Caki2 (cell line): ENCODE results near the gene ARRDC4. TPM values are rescaled to one million over a fixed set of nuclear protein-coding genes. Genes with fewer than 3 reads are reported as not detected.

Experiments
- DNase-seq: peaks from one replicate; pipeline ENCODE4 v3.0.0-alpha.2; 2015; ENCODE audit warnings: low read depth
- in situ Hi-C: cut with HindIII; loops from 2 replicates; pipeline ENCODE4 v1.10.0; 2016; ENCODE audit warnings: low sequenced_read_pairs, low pct_unique_long_range_greater_than_20kb, mixed read lengths
- total RNA-seq: library from RNA; depleted of rRNA; stranded (reverse); fragments of >200 nt; shearing (Covaris generic); gene quantifications from 2 replicates; pipeline ENCODE4 v1.2.3, GENCODE V29; 2014; ENCODE audit warnings: low replicate concordance

ARRDC4 gene
- total RNA-seq, 1 experiment from 2014 or later, result 13.4 TPM

- in situ Hi-C loops, result no loop called here
- DNase-seq, result no peak
These were observed 28.8 kb downstream of the ARRDC4 start for GRCh38 chr15:97989299-97989698.

- no peak for DNase-seq
These were observed 31.6 kb downstream of the ARRDC4 start for GRCh38 chr15:97991972-97992541.

DNA sequence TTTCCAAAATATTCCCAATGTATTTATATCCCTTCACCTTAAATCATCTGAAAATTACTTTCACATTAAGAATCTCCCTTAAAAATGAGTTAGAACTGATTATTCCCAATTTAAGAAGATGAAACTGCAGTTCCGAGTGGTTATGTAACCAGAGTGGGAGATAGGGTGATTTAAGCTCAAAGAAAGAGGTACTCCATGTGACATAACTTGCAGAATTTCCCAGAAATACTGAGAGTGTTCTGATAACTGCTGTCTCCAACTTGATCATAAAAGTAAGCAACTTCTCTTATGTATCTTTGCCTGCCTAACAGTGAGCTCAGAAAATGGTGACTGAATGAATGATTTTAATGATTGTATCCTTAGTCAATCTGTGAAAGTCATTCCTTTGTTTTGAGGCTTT is 32.3 kb downstream of the ARRDC4 start:
- in situ Hi-C loops, result no loop called here
- DNase-seq, result no peak

More at GRCh38 chr15:97991972-97992541, 31.6 kb downstream of the ARRDC4 start:
- in situ Hi-C loops, result no loop called here

- in situ Hi-C loops, result no loop called here
- no peak for DNase-seq
These were observed 32.8 kb downstream of the ARRDC4 start for GRCh38 chr15:97993310-97993738.

- in situ Hi-C loops, result no loop called here
- no peak for DNase-seq
These were observed 33.7 kb downstream of the ARRDC4 start for GRCh38 chr15:97994236-97994635.

DNA sequence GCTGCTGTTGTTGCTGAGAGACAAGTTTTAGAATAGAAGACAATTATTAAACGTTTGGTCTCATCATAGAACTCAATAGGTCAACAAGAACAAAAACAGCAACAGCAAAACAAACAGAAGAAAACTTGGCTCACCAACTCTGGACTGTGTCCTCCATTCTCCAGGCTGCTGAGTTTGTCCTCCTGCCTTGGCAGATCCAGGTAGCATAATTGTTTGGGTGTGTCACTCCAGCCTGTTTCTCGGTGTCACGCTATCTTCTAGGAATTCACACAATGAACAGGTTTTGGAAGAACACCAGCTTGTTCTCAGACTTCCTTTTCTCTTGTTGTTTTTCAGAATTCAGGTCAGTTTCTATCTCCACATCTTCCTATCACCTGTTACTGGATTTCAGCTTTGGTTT is 34.7 kb downstream of the ARRDC4 start:
- DNase-seq, result no peak
- in situ Hi-C loops, result no loop called here

DNA sequence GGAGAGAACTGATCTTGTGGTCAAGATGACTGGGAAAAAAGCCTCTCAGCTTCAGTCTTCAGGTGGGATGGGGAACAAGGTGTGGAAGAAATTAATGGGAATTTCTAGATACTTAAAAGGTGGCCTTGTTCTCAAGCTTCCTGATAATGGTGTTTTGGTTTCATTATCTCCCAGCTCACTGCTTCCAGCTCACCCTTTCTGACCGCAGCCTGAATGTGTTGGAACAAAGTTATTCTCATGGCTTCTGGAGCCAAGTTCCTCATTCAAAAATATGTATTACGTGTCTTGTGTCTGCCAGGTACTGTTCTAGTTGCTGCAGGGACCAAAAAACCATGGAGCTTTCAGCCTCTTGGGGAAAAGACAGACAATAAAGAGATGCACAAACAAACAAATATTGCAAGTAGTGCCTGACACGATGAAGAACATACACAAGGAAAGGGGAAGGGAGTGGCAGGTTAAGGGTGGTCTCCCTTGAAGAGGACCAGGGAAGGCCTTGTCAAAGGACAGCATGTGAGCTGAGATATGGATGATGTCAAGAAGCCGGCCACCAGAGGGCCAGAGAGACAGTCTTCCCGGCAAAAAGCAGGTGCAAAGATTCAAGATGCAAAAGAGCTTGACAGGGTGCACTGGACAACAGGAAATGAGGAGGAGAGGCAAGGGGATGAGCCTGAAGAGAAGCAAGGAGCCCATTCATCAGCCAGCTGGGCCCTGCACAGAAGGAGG is 35.5 kb downstream of the ARRDC4 start:
- in situ Hi-C loops, result no loop called here
- no peak for DNase-seq

GRCh38 chr15:97998307-97999071 is 38.0 kb downstream of the ARRDC4 start:
- in situ Hi-C loops, result no loop called here

GRCh38 chr15:98000249-98001203 is 40.0 kb downstream of the ARRDC4 start:
- in situ Hi-C loops, result no loop called here
- DNase-seq, result peak; percentile 75

More at GRCh38 chr15:97998307-97999071, 38.0 kb downstream of the ARRDC4 start:
- no peak for DNase-seq

DNA sequence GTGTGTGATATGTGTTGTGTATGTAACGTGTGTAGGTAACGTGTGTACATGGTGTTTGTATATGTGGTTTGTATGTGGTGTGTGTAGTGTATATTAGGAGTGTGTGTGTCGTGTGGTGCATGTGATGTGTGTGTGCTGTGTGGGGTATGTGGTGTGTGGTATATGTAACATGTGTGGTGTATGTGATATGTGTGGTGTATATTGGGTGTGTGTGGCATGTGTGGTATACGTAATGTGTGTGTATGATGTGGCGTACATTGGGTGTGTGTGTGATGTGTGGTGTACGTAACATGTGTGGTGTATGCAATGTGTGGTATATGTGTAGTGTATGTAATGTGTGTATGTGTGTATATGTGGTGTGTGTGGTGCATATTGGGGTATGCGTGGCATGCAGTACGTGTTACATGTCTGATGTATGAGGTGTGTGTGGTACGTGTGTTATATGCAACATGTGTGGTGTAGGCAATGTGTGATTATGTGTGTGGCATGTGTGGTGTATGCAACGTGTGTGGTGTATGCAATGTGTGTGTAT is 41.2 kb downstream of the ARRDC4 start:
- in situ Hi-C loops, result no loop called here
- no peak for DNase-seq

- no peak for DNase-seq
- in situ Hi-C loops, result no loop called here
These were observed 41.9 kb downstream of the ARRDC4 start for GRCh38 chr15:98002419-98002818.

- in situ Hi-C loops, result no loop called here
- DNase-seq, result no peak
These were observed 42.4 kb downstream of the ARRDC4 start for GRCh38 chr15:98002866-98003265.

- in situ Hi-C loops, result no loop called here
- DNase-seq, result no peak
These were observed 43.0 kb downstream of the ARRDC4 start for GRCh38 chr15:98003518-98003917.

DNA sequence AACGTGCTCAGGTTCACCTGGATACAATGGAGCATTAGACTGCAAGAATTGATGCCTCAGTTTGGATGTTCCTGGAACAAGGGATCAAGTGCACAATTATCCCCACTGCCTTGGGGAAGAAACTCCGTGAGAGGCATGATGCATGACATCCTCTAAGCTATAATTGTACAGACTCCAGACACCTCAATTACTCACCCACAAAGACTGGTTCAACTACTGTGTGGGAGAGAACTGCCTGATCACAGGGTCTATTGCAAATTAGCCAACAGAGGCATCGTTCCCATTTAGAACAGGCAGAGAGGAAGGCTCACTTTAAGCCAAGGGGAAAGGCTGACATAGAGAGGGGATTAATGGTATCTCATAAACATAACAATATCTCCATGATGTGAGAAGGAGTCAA is 43.5 kb downstream of the ARRDC4 start:
- DNase-seq, result no peak
- in situ Hi-C loops, result no loop called here

- in situ Hi-C loops, result no loop called here
- DNase-seq, result no peak
These were observed 45.2 kb downstream of the ARRDC4 start for GRCh38 chr15:98005659-98006058.

DNA sequence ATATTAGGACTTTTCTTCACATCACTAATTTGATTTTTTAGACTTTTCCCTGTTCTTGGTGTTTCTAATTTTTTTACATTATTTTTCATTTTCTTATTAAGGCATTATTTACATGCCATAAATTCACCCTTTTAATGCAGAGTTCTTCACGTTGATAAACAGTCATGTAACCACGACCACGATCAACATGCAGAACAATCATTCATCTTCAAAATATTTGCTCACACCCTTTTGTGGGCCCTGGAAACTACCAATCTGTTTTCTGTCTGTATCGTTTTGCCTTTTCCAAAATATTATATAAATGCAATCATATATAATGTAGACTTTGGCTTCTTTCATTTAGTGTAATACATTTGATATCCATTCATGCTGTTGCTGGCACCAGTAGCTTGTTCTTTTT is 48.7 kb downstream of the ARRDC4 start:
- no peak for DNase-seq
- in situ Hi-C loops, result no loop called here

DNA sequence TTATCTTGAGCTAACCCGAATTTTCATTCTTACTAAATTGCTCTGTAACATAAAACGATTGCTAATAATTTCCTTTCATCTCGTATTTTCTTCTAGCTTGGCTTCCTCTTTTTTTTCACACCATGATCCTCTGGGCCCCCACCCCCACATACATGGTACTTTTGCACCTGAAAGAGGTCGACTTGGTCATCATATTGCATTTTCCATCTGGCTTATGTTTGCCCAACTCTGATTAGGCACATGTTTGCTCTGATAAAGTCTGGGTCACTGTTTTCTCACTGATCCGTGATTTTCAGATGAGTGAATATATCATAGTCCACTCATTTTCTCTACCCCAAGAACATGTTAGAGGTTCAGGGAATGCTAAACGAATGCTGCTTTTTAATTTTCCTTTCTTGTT is 49.5 kb downstream of the ARRDC4 start:
- in situ Hi-C loops, result no loop called here
- DNase-seq, result no peak

GRCh38 chr15:98012354-98012753 is 51.9 kb downstream of the ARRDC4 start:
- DNase-seq, result no peak
- in situ Hi-C loops, result no loop called here
